NCI-H774 (cell line): Measurements from ENCODE around the gene CREB3L4.

Experiments
- DNase-seq: peaks from one replicate; lab custom pipeline; 2025; lab: John Stamatoyannopoulos, UW

CREB3L4 gene, protein sequence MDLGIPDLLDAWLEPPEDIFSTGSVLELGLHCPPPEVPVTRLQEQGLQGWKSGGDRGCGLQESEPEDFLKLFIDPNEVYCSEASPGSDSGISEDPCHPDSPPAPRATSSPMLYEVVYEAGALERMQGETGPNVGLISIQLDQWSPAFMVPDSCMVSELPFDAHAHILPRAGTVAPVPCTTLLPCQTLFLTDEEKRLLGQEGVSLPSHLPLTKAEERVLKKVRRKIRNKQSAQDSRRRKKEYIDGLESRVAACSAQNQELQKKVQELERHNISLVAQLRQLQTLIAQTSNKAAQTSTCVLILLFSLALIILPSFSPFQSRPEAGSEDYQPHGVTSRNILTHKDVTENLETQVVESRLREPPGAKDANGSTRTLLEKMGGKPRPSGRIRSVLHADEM

DNA sequence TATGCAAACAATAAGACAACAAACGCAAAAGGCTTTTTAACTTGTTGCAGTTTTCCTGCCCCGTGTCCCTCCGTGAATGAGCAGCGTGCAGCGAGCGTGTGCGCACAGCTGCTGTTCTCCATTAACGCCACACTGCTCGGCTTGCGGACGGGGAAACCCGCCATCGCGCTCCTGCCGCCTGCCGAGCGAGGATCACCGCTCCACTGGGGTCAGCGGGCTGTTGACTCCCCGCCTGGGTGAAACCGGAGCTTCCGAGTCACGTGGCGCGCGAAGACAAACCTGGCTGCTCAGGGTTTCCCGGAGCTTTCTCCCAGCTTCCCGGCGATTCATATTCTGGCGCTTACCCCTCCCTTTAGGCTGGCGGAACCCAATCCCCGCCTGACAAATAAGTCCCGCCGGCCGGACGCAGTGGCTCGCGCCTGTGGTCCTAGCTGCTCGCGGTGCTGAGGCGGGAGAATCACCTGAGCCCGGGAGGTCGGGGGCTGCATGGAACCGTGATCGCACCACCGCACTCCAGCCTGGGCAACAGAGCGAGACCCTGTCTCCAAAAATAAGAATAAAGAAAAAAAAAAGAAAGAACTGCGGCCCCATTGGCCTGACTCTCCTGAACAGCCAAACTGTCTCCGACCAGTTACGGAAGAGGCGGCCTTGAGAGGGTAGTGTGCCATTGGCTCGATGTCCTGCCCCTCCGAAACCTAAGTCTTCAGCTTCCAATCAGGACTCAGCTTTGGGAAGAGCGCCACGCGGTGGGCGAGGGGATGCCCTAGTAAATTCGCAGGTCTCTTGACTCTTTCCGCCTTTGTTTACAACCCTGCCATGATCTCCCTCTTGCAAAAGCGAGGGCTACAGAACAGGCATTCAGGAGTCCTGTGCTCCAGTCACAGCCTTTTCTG is at the start of gene CREB3L4:
CREB3L4 (plus strand) TSS at position 796 of the 893 bp plus-strand sequence. CDS start 624 bp downstream, outside the sequence.
- peak; percentile 97 for DNase-seq

DNA sequence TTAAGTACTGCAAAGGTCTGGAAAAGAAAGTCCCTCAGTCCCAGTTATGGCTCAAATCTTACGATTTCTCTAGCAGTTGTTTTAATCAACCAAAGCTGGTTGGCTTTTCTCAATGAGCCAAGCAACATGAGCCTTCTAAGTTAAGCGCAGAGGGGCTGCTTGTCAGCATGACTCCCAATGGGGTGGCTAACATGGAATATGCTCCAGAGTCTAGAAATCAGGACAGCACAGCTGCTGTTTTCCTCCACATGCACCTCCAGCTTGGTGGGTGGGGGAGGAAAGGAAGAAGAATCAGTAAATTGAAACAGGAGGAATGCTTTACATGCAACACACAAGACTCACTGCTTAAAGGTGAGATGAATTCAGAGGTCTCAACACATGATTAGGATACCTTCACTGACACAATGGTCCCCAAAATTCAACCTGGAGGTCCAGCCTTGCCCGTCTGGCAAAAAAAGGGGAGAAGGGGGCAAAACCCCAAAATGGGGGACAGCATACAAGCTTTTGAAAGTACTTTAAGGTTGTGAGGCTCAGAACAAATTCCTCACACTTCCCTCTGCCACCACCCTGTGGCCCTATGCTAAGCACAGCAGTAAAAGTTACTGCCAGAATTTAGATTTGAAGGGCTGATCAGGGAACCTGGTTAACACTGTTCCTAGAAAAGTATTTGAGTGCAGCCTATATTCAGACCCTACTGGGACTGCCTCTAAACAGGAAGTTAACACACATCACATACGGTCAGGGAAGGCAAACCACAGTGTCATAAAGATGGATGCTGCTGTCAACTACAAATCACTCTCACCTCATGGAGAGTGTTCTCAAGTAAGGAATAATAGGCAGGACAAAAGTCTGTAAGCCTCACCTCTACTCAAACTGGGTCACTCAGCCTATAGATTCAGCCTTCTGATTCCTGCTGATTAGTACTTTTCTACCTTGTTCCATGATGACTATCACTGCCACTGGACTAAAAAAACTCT is 47.5 kb upstream of the CREB3L4 start:
- DNase-seq = no peak

DNA sequence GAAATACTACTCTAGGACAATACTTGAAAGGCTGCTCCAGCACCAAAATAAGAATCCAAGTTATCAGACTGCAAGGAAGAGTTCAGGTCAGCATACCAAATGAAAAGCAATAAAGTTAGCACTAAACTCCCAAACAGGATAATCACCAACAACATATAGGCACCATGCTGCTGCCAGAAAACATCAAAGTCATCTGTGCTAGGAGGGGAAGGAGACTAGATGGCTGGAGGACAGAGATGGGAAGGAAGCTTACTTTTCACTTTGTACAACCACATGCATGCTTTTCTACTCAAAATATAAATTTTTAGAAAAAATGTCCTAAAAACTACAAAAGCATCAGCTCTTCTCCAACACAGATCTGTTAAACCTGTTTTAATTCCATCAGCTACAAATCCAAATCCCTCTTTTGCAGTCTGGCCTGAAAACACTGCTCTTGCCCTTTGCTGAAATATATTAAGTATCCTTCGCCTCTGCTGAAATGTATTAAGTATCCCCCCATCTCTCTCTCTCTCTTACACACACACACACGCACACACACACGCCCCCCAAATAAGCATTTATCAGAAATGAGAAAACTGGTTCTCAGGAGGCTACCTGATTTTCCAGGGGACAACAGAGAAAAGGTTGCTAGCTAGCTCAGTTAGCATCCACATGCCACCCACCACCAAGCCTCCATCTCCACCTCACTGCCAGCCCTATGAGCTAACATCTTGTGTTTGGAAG is 46.5 kb upstream of the CREB3L4 start:
- DNase-seq = no peak

DNA sequence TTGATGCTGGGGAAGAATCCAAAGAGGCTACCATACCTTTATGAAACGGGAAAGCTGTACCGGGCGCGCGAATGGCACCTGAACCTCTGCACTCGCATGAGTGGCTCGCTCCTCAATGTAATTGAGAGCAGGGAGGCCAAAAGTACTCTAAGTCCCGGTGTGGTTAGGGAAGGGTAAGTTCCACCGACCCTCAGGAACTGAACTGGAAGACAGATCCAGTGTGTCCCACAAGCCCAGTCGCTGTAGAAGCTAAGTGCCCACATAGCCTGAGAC is 46.0 kb upstream of the CREB3L4 start:
- DNase-seq = no peak

DNA sequence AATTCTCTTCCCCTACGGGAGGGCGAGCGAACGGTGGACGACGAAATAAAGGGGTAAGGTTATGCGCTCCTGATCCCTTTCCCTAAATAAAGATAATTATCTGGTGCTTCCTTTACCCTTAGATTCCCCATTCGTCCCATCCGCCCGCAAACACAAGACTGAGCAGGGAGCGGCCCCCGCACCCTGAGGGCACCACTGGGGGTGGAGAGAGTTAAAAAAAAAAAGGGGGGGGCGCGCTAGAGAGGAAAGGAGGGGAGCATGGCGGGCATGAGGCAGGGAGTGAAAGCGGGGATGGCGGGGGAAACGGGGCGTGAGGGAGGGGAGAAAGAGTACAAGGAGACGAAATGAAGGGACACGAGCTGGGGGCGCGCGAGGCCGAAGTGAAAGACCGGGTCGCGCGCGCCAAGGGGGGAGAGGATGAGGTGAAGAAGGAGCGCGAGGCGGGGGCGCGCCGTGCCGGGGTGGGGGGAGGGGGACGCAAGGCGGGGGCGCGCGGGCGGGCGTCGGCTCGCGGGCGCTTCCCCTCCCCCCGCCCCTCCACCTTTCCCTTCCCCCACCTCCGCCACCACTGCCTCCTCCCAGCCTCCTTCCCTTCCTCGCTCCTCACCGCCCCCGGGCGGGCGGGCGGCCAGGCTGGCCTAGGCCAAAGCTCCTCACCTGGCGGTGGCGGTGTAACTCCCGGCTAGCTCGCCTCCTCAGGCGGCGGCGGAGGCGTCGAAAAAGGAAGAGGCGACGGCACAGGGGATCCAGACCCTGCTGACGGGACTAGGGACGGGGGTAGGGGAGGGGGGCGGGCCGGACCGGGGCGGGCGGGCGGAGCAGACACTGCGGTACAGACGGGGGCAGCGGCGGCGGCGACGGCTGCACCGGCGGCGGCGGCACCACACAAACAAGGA is 45.4 kb upstream of the CREB3L4 start:
- peak; percentile 81 for DNase-seq

DNA sequence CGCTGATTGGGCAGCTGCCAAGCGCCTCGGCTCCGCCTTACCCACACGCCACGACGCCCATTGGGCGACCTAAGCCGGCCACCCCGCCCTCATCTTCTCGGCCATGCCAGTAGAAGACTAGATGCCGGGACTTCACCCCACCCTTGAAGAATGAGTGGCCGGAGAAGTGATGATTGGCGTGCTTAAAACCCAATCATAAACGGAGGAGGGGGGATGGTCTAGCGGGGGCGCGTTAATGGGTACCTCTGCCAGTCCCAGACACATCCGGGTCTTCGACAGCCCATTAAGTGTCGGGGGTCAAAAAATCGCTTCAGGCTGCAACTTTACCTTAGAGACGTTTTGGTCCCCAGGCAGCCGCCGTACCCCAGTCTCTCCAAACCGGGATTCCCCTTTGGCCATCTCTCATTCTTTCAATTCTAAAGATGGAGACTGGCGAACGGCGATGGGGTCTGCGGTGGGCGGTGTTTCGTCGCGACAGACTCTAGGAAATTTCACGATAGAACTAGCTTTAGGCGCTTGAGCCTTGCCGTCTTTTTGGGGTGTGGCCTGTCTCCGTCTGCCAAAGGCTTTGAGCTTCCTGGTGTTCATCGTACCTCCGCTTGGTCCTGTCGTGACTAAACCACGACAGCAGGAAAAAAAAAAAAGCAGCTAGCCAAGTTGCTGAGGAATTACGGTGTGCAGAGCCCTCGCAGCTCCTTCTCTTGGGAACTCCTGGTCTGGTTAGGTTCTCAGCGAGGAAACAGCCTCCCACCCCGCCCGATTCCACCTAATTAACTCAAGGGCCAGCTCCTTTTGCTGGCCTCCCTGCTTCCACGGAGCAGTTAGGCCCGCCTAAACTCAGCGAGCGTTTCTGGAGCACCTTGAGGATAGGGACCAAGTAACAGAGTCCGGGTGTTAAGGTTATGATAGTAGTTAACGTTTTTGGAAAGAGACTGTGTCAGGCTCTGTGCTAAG is 44.5 kb upstream of the CREB3L4 start, which contains the start of gene GATAD2B:
GATAD2B (minus strand) TSS at position 1 of the 954 bp plus-strand sequence. CDS start 94,625 bp downstream, outside the sequence.
- peak; percentile 100 for DNase-seq

DNA sequence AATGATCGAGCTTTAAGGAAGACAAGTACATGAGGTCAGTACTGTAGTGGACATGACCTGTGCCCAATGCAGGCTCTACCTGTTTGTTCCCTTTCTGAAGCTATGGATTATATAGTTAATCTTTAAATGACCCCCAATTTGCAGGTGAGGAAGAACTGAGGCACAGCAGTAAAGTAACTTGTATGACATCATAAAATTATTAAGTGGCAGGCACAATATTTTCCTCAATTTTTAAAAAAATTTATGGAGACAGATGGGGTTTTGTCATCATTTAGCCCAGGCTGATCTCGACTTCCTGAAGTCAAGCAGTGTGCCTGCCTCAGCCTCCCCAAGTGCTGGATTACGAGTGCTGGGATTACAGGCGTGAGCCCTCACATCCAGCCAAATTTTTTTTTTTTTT is 41.3 kb upstream of the CREB3L4 start:
- no peak for DNase-seq

DNA sequence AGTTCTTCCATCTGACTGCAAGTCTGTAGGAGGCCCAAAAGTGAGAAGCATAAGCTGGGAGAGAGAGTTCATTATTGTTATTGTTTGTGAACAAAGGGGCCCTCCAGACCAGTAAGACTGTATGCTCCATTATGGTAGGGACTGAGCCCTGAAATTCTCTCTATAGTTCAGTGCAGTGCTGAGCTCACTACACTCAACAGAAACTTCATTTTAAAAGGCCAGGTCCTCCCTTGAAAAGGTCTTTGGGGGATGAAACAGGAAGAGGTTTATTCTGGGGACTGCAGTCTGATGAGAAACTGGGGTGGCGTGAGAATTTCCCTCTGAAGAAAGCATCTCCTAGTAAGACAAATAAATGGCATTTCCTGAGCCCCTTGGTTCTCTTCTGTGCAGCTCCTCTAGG is 39.5 kb upstream of the CREB3L4 start:
- DNase-seq = no peak

DNA sequence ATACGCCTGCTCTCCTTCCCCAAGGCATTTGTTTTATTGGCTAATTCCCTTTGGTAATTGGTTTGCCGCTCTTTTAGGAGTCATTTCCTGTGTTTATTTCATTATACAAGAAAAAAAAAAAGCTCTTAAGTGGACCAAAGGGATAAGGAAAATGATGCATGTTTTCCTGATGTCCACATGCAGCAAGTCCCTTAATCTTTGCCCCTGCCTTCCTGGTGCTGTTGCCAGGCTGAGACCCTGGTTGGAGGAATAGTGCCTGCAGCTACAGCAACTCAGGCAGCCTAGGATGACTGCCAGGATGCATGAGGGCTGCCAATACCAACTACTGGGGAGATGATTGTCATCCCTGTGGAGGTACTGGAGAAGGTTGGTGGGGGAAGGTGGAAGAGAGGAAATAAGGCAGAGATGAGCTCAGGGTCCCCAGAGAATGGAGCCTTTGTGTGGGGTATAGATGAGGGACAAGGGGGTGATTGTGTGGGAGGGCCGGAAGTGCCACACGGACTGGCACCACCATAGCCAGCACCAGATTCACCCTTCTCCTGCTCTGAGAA is 38.8 kb upstream of the CREB3L4 start:
- no peak for DNase-seq

DNA sequence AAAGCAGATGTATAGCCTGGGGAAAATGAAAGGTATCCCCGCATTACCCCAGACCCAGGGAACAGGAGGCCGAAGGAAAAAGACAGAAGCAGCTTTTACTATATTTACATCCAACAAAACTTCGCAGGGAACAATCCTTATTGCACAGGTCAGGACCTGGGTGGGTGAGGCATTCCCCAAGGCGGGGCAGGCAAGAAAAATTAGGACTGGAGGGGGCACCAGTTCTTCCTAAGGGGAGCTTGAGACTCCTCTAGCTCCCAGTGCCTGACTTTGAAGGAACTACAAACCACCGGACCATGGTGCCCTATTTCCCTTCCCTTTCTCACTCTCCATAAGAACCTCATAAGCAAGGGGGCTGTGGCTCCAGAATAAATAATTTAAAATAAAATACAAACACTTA is 38.3 kb upstream of the CREB3L4 start:
- no peak for DNase-seq

DNA sequence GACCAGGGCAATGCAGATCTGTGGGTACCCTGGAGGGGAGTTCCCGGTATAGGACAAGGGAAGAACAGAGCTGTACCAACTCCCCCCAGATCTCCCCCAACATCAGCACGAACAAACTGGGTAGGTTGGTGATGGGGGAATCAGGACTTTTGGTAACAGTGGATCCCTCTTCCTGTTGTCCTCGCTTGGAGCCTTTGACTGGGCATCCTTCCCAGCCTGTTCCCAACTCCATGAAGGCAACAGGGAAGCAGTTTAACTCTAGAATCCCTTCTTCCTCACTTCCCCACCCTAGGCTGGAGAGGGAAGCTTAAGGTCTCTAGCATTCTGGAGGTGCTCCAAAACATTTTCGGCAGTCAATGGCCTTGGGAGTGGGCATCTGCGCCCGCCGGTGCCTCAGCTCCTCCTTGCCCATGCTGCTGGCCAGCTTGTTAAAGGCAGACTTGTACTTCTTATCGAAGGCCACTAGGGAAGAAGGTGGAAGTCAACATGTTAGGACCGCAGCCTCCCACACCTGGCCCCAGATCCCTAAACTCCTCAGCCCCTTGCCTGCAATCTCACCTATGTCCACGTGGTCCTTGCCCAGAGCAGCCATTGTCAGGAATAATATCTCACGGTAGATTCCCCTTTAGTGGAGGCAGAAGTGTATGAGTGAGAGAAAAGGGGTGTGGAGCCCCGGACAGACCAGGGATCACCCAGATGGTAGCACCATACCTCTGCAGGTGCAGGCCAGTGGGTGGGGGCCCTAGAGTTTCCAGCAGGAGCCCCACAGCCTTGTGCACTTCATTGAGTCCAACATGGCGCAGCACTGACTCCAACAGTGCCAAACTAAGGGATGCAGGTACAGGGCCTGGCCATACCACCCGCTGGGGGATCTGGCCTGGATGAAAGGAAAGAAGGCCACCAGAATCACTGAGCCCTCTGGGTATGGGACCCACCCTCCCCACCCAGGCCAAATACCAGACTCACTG is 37.4 kb upstream of the CREB3L4 start:
- no peak for DNase-seq

DNA sequence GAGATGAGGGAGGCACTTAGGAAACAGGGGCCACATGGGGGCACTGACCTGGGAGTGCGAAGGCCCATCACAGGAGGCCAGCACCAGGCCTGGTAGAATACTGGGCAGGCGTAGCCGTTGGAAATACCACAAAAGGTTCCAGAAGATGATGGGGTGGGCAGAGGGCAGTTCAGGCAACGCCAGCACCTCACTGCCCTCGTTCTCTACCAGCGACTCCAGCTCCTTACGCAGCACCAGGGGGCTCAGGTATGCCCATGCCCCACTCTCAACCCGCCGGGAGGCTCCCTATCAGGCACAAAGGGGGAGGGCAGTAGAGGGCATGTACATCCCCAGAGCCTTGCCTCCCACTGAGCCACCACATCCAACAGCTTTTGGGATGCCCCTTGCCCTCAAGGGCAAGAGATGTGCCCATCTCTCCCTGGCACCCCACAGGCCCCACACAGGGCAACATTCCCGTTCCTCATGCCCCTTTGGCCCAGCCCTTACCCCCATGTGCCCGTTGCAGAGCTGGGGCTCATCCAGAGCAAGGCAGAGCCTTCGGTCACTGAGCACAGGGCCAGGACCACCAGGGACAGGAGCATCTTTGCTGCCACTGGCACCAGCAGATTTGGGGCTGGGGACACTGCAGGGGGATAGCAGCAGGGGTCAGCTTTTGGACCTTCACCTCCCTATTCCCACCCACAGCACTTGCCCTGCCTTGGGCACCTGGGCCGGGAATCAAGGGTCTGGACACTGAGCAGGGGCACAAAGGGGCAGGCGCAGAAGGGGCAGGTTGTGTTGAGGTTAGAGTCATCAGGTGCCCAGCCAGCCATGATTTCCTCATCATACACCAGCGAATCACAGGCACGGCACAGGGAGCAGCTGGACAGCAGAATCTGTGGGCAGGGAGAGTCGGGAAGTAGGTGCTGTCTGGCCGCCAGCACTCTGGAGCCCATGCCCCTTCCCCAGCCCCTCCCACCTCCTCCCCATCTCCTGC is 35.3 kb upstream of the CREB3L4 start:
- DNase-seq = no peak

DNA sequence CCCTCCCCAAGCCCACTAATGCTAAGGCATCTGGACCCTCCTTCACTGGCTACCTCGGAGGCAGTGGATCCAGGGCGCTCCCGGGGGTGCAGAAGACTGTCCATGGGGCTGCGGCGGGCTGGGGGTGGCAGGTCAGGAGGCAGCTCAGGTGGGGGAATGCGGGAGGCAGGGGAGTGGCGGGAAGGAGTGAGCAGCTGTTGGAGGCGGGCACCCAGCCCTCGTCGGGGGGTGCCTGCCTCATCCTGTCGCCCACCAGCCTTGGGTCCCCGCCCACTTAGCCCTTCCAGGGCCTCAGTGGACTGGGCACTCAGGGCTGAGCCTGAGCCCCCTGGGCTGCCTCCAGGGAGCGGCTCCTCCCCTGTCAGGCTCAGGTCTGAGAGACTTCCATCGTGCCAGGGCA is 34.3 kb upstream of the CREB3L4 start:
- DNase-seq = no peak

DNA sequence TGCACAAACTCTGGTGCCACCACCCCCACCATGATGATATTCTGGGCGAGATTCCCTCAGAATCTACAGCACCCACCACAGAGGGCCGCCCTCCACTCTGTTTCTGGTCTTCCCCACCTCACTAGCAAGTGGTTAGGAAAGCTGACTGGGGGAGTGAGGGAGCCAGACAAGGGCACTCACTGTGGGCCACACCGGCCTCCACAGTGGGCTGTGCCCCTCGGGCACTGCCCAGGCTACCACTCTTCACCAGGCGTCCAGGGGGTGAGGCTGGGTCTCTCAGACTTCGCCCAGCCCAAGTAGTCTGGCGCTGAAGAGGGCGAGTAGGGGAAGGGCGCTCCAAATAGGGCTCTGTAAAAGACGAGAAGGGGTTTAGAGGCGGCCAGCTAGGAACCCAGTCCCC is 33.7 kb upstream of the CREB3L4 start:
- no peak for DNase-seq

DNA sequence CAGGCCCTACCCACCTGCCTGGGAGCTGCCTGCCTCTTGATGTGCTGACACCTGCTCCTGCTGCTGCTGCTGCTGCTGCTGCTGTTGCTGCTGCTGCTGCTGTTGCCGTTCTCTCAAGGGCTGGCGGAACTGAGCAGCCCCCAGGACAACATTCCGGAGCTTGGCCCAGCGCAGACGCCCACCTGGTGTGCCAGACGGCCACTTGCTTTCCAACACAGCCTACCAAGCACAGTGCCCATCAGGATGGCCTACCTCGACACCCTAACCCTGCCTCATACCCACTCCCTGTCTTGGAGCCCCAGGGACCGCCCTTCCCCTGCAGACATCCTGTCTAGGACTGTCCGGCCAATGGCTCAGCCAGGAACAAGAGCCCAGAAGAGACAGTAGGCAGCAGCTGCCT is 33.0 kb upstream of the CREB3L4 start:
- DNase-seq = no peak
